CD4-positive, alpha-beta T cell treated with Interleukin-6 for 4 hours (primary cell): ENCODE measurements around the gene RGS3.

ENCODE experiments used
- DNase-seq: peaks from one replicate; pipeline ENCODE4 v3.0.0-alpha.2; 2020; ENCODE audit warnings: mixed read lengths

Gene RGS3

DNA sequence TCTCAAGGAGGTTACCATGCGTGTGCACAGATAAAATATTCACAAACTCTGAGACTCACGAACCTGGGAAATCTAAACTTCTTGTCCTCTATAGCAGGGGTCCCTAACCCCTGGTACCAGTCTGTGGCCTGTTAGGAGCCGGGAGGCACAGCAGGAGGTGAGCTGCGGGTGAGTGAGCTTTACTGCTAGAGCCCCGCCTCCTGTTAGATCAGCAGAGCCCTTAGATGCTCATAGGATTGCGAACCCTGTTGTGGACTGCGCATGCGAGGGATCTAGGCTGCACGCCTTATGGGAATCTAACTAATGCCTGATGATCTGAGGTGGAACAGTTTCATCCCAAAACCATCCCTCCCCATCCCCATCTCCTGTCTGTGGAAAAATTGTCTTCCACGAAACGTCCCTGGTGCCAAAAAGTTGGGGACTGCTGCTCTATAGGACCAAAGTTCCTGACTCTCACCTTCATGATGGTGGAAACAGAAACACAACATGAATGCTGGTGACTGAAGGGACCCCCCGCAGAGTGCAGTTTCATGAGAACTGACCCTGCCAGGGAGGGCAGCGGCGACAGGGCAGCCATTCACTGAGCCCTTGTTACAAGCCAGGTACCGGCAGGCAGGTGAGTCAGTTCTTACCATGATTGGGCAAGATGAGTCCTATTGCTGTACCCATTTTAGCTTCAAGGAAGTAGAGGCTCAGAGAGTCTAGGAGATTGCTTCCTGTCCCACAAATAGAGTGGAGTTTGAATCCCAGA, 181.9 kb downstream of the RGS3 start:
- DNase-seq: no peak

DNA sequence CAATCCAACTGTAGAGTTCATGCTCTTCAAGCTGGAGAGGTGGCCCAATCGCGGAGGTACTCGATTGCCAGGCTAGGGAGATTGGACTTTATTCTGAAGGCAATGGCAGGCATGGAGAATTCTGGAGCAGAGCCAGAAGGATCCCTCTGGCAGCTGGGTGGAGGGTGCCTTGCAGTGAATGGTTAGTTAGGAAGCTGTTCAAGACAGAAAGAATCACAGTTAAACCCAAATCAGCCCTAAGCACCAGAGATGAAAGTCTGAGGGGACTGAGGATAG, 182.4 kb downstream of the RGS3 start:
- DNase-seq: no peak

DNA sequence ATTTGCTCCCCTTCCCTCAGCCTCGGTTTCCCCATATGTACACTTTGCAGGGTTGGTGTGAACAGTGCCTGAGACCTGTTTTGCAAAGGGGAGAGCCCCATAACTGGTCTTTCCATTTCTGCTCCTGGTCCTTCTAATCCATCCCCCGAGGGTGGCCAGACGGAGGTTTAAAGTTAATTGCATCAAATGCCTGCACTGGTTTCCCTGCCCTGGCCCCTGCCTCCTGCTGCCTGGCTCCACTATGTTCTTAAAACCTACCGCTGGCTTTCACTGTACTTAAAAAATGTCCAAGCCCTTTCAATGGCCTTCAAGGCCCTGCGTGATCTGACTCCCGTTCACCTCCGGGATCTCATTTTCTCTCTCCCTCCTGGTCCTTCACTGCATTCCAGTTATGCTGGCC, 183.0 kb downstream of the RGS3 start:
- DNase-seq: no peak
